Endothelial cell of umbilical vein (primary cell): ENCODE results near the gene DOCK8.

Experiments used
- CTCF ChIP-seq, 2 donors: IDR thresholded peaks; 1 replicate in 1 of 2; 2 replicates in 1 of 2; pipeline ENCODE4 v1.5.1; 2011; ENCODE audit warnings: low read length in 2 of 2, mild to moderate bottlenecking in 2 of 2, moderate library complexity in 2 of 2, control low read depth in 1 of 2, inconsistent platforms in 1 of 2, low read depth in 1 of 2; ENCODE audit not compliant: insufficient read depth in 1 of 2; ENCODE audit errors: extremely low read depth in 1 of 2
- EZH2 ChIP-seq: IDR thresholded peaks from 2 replicates; pipeline ENCODE4 v1.6.1; 2012; ENCODE audit warnings: borderline replicate concordance, low read depth, mild to moderate bottlenecking, moderate library complexity, low read length, inconsistent platforms; ENCODE audit not compliant: severe bottlenecking
- FOS ChIP-seq: IDR thresholded peaks from 2 replicates; pipeline ENCODE4 v1.6.1; 2011; ENCODE audit warnings: mild to moderate bottlenecking, low read length, moderate library complexity, borderline replicate concordance; ENCODE audit not compliant: insufficient read depth
- GATA2 ChIP-seq: IDR thresholded peaks from 2 replicates; pipeline ENCODE4 v1.7.0; 2011; ENCODE audit warnings: low read depth, mild to moderate bottlenecking, moderate library complexity, mixed read lengths, low read length; ENCODE audit not compliant: insufficient read length, insufficient read depth
- JUN ChIP-seq: IDR thresholded peaks from 2 replicates; pipeline ENCODE4 v1.6.1; 2011; ENCODE audit warnings: borderline replicate concordance, low read depth; ENCODE audit not compliant: insufficient read length, insufficient read depth
- POLR2A ChIP-seq: IDR thresholded peaks from 2 replicates; pipeline ENCODE4 v1.6.1; 2012; ENCODE audit warnings: low read depth, mild to moderate bottlenecking, control low read depth, low read length

- TF ChIP-seq CTCF (IDR thresholded peaks at IDR 0.05; ENCODE audit: extremely low read depth in 1 of 2, insufficient read depth in 1 of 2, low read depth in 1 of 2, low read length in 2 of 2), result no peak
- TF ChIP-seq POLR2A, result no peak
- TF ChIP-seq GATA2, result no peak
- TF ChIP-seq FOS, result no peak
- TF ChIP-seq EZH2, result no peak
- no peak for TF ChIP-seq JUN
Measured at GRCh38 chr9:326667-327066, 112.0 kb downstream of the DOCK8 start.
